Measurements from ENCODE around the gene APP. TPM values are rescaled to one million over a fixed set of nuclear protein-coding genes. Genes with fewer than 3 reads are reported as not detected.

Gene APP
- total RNA-seq, 1 experiment from 2014 or later, result 560 TPM

- ATAC-seq (no peak), DNase-seq (ENCODE audit: low spot score) (no peak)
- ChIA-PET CTCF (no interaction called here), POLR2A (no interaction called here)
- peak overlapping the region; percentile 89 for H3K27ac Mint-ChIP-seq
- H3K9me3 Mint-ChIP-seq, result no peaks in the 10 kb centered on the region
- no peaks in the 10 kb centered on the region for H3K27me3 Mint-ChIP-seq (ENCODE audit: low read depth)
- peak overlapping the region; percentile 16 for H3K4me3 Mint-ChIP-seq
- H3K4me1 Mint-ChIP-seq, result peaks cover 69% of the 10 kb centered on the region
- H3K36me3 Mint-ChIP-seq, result peaks cover 33% of the 10 kb centered on the region
- TF ChIP-seq USF1 (CRISPR knock-in tag; IDR thresholded peaks at IDR 0.05) (no peak), ZNF281 (CRISPR knock-in tag; IDR thresholded peaks at IDR 0.05) (no peak), JAZF1 (CRISPR knock-in tag; IDR thresholded peaks at IDR 0.05) (no peak), FOXK1 (CRISPR knock-in tag; IDR thresholded peaks at IDR 0.05) (no peak), PRDM15 (CRISPR knock-in tag; IDR thresholded peaks at IDR 0.05) (no peak), SMAD4 (CRISPR knock-in tag; IDR thresholded peaks at IDR 0.05) (no peak)
- TF ChIP-seq, protein P1, sequence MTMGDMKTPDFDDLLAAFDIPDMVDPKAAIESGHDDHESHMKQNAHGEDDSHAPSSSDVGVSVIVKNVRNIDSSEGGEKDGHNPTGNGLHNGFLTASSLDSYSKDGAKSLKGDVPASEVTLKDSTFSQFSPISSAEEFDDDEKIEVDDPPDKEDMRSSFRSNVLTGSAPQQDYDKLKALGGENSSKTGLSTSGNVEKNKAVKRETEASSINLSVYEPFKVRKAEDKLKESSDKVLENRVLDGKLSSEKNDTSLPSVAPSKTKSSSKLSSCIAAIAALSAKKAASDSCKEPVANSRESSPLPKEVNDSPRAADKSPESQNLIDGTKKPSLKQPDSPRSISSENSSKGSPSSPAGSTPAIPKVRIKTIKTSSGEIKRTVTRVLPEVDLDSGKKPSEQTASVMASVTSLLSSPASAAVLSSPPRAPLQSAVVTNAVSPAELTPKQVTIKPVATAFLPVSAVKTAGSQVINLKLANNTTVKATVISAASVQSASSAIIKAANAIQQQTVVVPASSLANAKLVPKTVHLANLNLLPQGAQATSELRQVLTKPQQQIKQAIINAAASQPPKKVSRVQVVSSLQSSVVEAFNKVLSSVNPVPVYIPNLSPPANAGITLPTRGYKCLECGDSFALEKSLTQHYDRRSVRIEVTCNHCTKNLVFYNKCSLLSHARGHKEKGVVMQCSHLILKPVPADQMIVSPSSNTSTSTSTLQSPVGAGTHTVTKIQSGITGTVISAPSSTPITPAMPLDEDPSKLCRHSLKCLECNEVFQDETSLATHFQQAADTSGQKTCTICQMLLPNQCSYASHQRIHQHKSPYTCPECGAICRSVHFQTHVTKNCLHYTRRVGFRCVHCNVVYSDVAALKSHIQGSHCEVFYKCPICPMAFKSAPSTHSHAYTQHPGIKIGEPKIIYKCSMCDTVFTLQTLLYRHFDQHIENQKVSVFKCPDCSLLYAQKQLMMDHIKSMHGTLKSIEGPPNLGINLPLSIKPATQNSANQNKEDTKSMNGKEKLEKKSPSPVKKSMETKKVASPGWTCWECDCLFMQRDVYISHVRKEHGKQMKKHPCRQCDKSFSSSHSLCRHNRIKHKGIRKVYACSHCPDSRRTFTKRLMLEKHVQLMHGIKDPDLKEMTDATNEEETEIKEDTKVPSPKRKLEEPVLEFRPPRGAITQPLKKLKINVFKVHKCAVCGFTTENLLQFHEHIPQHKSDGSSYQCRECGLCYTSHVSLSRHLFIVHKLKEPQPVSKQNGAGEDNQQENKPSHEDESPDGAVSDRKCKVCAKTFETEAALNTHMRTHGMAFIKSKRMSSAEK (CRISPR knock-in tag; IDR thresholded peaks at IDR 0.05; ENCODE audit: borderline replicate concordance), result no peak
Measured at GRCh38 chr21:26105819-26106218, 64.8 kb downstream of the APP start.

GRCh38 chr21:26100573-26100972, 70.0 kb downstream of the APP start:
- Mint-ChIP-seq H3K27me3 (ENCODE audit: low read depth) (no peaks in the 10 kb centered on the region), H3K36me3 (peaks cover 16% of the 10 kb centered on the region), H3K4me3 (no peak overlapping the region), H3K9me3 (no peaks in the 10 kb centered on the region), H3K4me1 (peaks cover 77% of the 10 kb centered on the region), H3K27ac (peak overlapping the region; percentile 95)
- CTCF ChIA-PET, result interaction anchor here (0.7 kb wide), 2 partner anchors 23 to 49 kb away, joined by 3 read pairs; no protein-coding TSS in a partner anchor
- DNase-seq (ENCODE audit: low spot score) (no peak), ATAC-seq (peak; percentile 46; the same call in 1 of the 2 replicates)
- POLR2A ChIA-PET, result interaction anchor here (0.6 to 0.7 kb wide), 2 partner anchors 27 to 334 kb away, joined by 3 to 5 read pairs; no protein-coding TSS in a partner anchor
- TF ChIP-seq, protein P1 (CRISPR knock-in tag; IDR thresholded peaks at IDR 0.05; ENCODE audit: borderline replicate concordance), result no peak
- TF ChIP-seq NFE2L1 (CRISPR knock-in tag; IDR thresholded peaks at IDR 0.05), result no peak
- TF ChIP-seq, protein P2, sequence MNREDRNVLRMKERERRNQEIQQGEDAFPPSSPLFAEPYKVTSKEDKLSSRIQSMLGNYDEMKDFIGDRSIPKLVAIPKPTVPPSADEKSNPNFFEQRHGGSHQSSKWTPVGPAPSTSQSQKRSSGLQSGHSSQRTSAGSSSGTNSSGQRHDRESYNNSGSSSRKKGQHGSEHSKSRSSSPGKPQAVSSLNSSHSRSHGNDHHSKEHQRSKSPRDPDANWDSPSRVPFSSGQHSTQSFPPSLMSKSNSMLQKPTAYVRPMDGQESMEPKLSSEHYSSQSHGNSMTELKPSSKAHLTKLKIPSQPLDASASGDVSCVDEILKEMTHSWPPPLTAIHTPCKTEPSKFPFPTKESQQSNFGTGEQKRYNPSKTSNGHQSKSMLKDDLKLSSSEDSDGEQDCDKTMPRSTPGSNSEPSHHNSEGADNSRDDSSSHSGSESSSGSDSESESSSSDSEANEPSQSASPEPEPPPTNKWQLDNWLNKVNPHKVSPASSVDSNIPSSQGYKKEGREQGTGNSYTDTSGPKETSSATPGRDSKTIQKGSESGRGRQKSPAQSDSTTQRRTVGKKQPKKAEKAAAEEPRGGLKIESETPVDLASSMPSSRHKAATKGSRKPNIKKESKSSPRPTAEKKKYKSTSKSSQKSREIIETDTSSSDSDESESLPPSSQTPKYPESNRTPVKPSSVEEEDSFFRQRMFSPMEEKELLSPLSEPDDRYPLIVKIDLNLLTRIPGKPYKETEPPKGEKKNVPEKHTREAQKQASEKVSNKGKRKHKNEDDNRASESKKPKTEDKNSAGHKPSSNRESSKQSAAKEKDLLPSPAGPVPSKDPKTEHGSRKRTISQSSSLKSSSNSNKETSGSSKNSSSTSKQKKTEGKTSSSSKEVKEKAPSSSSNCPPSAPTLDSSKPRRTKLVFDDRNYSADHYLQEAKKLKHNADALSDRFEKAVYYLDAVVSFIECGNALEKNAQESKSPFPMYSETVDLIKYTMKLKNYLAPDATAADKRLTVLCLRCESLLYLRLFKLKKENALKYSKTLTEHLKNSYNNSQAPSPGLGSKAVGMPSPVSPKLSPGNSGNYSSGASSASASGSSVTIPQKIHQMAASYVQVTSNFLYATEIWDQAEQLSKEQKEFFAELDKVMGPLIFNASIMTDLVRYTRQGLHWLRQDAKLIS (CRISPR knock-in tag; IDR thresholded peaks at IDR 0.05; ENCODE audit: borderline replicate concordance), result no peak
- TF ChIP-seq GABPB1 (CRISPR knock-in tag; IDR thresholded peaks at IDR 0.05), result no peak
- TF ChIP-seq, protein P3, sequence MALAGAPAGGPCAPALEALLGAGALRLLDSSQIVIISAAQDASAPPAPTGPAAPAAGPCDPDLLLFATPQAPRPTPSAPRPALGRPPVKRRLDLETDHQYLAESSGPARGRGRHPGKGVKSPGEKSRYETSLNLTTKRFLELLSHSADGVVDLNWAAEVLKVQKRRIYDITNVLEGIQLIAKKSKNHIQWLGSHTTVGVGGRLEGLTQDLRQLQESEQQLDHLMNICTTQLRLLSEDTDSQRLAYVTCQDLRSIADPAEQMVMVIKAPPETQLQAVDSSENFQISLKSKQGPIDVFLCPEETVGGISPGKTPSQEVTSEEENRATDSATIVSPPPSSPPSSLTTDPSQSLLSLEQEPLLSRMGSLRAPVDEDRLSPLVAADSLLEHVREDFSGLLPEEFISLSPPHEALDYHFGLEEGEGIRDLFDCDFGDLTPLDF (CRISPR knock-in tag; IDR thresholded peaks at IDR 0.05), result no peak
